HEK293T (cell line): ENCODE measurements around the gene ANKRD13B.

ENCODE experiments used
- ARNT ChIP-seq: fragments of 450-650 bp; IDR thresholded peaks from 2 replicates; pipeline ENCODE4 v1.6.1; 2017; ENCODE audit warnings: mild to moderate bottlenecking
- BHLHE40 ChIP-seq: fragments of 450-650 bp; IDR thresholded peaks from 2 replicates; pipeline ENCODE4 v1.6.1; 2016; ENCODE audit warnings: mild to moderate bottlenecking, moderate library complexity, borderline replicate concordance
- CTBP1 ChIP-seq: fragments of 450-650 bp; IDR thresholded peaks from 2 replicates; pipeline ENCODE4 v1.6.1; 2016; ENCODE audit warnings: borderline replicate concordance
- FOXM1 ChIP-seq: fragments of 450-650 bp; IDR thresholded peaks from 2 replicates; pipeline ENCODE4 v1.6.1; 2017; ENCODE audit warnings: mild to moderate bottlenecking, borderline replicate concordance
- NFRKB ChIP-seq: fragments of 450-650 bp; IDR thresholded peaks from 2 replicates; pipeline ENCODE4 v1.6.1; 2016; ENCODE audit warnings: mild to moderate bottlenecking, moderate library complexity

DNA sequence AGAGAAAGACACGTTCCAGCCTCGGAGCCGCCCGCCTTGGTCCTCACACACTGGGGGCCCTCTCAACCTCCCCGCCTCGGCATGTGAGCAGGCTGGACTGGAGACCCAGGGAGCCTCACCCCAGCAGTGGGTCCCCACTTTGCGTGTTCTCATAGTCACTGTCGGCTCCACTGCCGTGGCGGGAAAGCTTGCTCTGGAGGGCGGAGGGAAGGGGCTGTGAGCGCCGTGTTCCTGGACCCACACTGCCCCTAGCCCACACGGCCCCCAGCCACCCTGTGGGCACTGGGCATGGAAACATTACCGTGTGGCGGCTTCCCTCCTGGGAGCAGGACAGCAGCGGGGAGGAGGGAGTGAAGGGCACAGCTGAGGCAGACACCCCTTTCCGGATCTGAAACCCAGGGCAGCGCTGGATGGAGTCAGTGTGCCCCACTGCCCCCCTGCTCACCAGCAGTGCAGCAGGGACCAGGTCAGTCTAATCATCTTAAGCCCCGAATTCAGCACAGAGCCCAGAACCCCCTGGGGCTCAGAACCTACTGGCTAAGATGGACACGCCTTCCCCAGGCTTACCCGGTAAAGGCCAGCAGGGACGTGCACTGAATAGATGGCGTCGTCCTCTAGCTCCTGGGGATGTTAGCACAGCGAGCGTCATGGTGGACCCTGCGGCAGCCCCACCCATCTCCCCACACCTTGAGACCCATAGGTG, 17.3 kb upstream of the ANKRD13B start:
- TF ChIP-seq ARNT (no peak), NFRKB (no peak), BHLHE40 (no peak), FOXM1 (no peak), CTBP1 (no peak)
